Stimulated activated CD8-positive, alpha-beta memory T cell treated with anti-CD3 and anti-CD28 coated beads, Interleukin-7, amount 100 ng/mL, for 48 hours (primary cell): ENCODE results near the gene CSN3.

ENCODE experiments used
- DNase-seq, 2 donors: peaks; one replicate each; pipeline ENCODE4 v3.0.0-alpha.2; 2020; ENCODE audit warnings: low read depth in 1 of 2; ENCODE audit errors: extremely low read depth in 1 of 2

CSN3 gene

GRCh38 chr4:70288651-70289050, 46.3 kb downstream of the CSN3 start:
- no peak for DNase-seq

- no peak for DNase-seq
Measured at GRCh38 chr4:70291341-70291740, 48.9 kb downstream of the CSN3 start.

- DNase-seq, result no peak
Measured at GRCh38 chr4:70297576-70297975, 55.2 kb downstream of the CSN3 start.

GRCh38 chr4:70298051-70298450, 55.7 kb downstream of the CSN3 start:
- DNase-seq, result no peak

DNA sequence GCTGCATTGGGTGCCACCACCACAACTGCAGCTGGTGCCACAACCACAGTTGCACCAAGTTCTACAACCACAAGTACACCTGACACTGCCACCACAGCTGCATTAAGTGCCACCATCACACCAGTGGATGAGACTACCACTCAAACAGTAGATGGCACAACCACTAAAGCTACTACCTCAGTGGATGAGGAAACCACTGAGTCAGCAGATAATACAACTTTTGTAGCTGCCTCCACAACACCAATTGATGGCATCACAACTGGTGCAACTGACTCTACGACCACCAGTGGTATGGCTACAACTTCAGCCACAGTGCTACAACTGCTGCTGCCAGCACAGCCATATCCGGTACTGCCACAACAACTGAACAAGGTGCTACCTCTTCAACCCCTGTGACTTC, 57.2 kb downstream of the CSN3 start:
- no peak for DNase-seq

- no peak for DNase-seq
Measured at GRCh38 chr4:70300215-70300614, 57.8 kb downstream of the CSN3 start.
